UCSD-AML1 (cell line): ENCODE data around the gene LRRC28.
"Not testable (repeated sequence)": the region's sequence is repeated elsewhere in the genome, so short reads cannot be mapped to it uniquely, and the experiment has no call there.

Source experiments
- DNase-seq: peaks from one replicate; lab custom pipeline; 2025; ENCODE audit not compliant: unreplicated experiment; lab: John Stamatoyannopoulos, UW

Gene LRRC28

DNA sequence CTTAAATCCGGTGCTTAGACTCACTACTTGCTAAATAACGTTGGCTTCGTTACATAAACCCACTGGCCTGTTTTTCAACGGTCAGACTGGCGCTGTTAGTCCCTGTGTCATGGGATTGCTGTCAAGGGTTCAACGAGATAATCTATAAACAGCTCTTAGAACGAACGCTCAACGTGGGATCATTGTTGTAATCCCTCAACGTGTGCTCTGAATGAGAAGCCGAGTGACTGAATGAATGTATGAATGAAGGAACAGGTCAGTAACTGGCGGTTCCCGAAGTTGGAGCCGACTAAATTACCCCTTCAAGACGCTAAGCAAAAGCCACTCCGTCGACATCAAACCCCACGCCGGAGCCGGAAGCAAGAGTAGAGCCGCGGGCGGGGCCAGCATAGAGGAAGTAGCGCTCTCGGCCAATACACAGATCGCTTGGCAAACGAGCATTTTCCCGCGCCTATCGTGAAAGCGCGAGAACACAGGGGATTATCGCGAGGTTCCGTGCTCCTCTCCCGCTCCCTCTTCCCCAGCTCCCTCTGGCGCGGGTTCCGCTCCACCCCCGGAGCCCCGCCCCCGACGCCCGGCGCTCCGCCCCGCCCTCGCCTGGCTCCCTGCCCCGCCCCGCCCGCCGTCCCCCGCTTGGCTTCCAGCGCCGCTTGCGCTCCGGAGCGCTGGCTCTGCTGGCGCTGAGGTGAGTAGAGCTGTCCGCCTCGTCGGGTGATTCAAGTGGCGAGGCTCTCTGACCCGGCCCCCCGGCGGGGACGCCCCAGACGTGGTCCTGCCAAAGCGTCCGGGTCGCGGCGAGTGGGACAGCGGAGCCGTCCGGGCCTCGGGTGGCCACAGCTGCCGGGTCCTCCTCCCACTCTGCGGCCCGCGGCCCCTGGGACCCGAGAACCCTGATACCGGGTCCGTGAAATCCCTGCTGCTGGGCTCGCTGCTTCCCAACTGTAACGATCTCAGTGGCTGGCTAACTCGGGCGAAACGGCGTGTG is at the start of gene LRRC28:
Gene LRRC28 (plus strand): TSS at position 625 of the 985 bp plus-strand sequence. CDS start 4,477 bp downstream, outside the sequence.
- peak; percentile 93 for DNase-seq

- DNase-seq = no peak
Measured at GRCh38 chr15:99202176-99202552, 49.1 kb upstream of the LRRC28 start.

- DNase-seq = no peak
Measured at GRCh38 chr15:99207672-99208071, 43.6 kb upstream of the LRRC28 start.

GRCh38 chr15:99209326-99209725 is 42.0 kb upstream of the LRRC28 start:
- DNase-seq = no peak

GRCh38 chr15:99210334-99210733 is 40.9 kb upstream of the LRRC28 start:
- no peak for DNase-seq

- DNase-seq = no peak
Measured at GRCh38 chr15:99211926-99212325, 39.4 kb upstream of the LRRC28 start.

- DNase-seq = no peak
Measured at GRCh38 chr15:99212406-99212805, 38.9 kb upstream of the LRRC28 start.

DNA sequence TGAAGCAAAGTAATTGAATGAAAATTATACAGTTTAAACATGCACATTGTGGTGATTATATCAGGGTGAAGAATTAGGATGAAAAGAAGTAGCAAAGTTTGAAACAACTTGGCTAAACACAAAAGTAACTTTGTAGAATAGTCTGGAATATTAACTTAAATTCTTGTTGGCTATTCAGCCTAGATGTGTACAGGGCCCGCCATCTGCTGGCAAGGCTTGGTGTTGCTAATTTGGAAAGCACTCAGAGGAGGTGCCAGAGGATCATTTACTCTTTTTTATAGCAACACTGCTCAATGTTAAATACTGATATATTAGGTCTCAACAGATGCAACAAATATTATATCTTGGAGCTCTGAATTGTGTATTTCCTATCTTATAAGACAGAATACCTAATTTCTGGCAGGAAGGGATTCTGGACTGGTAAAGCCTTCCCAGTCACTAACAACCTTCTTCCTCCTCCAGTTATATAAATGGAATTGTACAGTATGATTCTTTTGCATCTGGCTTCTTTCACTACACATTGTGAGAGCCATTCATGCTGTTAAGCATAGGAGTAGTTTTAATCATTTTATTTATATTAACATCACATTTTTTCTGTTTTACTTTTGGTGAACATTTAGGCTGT is 38.0 kb upstream of the LRRC28 start:
- DNase-seq = peak; percentile 45

DNA sequence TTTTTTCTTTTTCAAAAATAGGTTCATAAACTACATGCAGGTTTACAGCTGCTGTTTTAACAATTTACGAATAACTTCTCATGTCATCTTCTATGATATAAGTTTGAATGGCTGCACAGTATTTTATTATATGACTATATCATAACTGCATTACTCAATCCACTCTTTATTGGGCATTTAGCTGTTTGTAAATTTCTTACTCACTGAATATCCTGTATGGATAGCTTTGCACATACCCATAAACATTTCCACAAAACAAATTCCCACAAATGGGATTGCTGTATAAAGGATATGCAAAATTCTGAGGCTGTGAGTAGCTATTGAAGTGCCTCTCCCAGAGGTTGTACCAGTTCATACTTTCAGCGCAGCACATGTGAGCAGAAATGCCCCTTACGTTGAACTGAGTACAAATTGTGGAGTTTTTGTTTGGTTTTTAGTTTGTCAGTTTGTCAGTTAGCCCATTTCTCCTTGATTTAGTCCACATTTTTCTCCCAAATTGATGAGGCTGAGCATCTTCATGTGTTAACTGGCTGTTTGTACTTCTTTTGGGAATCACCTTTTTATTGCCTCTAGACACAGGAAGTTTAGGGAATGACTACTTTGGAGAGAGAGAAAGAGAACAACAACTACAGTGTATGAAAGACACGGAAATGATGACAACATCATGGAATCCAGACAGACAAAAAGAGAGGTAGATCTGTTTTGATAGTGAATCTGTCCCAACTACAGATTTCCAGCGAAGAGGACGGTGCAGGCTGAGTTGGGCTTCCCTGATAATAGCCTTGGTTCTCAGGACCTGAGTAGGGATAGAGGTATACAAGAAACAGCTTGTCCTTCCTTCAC is 26.7 kb upstream of the LRRC28 start:
- DNase-seq = no peak

- DNase-seq = no peak
Measured at GRCh38 chr15:99226802-99227201, 24.5 kb upstream of the LRRC28 start.

DNA sequence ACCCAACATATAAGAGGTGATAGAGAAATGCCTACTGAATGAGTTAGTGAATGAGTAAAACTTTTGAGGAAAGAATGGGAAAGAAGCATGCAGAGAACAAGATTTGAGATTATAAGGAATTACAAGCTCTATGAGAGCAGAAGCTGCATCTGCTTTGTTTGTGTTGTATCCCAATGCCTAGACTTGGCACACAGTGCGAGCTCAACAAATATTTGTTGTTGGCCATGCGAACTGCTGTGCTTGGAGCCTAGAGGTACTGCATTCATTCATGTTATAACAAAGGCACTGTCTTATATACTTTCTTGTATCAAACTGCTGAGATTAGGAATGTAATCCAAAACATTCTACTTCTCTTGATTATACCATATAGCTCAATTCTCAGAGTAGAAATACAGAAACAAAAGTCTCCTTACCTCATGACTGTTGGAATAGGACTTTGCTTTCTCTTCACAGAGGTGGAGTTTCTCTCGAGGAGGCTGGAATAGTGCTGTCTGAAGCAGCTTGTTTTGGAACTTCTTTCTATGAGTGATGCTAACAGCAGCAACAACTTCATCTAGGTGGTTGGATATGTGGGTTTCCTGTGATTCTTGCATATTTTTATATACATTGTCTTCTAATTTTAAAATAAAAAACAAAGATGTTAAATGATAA is 23.0 kb upstream of the LRRC28 start:
- DNase-seq = no peak

GRCh38 chr15:99230867-99231266 is 20.4 kb upstream of the LRRC28 start:
- DNase-seq = no peak

- no peak for DNase-seq
Measured at GRCh38 chr15:99232740-99233139, 18.5 kb upstream of the LRRC28 start.

GRCh38 chr15:99234160-99234559 is 17.1 kb upstream of the LRRC28 start:
- not testable (repeated sequence) for DNase-seq

DNA sequence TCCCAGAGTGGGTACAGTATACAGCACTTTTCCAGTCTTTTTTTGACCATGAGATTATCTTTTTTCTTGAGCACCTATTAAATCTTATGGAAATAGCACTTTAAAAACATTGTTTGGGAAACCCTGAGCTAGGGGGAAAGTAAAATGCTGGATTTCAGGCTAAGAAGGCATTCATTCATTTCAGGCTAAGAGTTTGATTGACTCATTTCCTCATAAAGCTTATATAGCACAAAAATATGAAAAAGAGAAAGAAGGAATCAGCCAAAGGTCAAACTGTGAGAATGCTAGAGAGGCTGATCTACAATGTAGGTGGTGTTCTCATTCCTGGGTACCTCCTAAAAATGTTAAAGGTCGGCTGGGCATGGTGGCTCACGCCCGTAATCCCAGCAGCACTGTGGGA is 12.4 kb upstream of the LRRC28 start:
- no peak for DNase-seq

DNA sequence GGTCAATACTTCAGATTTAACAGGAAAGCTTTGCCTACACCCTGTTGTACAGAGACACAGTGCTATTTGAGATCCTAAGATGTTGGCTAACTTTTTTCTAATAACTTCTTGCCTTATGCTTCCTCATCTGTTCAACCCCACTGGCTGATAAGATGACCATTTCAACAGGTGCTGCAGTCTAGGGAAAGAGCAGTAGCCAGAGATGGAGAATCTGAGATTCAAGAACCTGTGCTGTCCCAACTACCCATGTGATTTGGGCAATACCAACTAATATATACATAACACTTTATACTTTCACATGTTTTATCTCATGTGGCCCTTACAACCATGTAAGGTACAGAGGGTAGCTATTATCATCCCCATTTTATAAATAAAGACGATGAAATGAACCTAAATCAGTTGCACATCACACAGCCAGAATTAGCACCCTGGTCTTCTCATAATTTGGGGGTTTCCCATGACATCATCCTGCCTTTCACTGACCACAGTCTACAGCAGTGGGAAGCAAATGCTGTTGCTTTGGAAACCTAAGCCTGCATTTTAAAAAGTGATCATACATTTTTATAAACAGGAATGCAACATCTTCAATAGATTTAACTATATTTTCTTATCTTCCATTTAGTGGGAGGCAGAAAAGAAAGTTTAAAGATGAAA is 11.6 kb upstream of the LRRC28 start:
- no peak for DNase-seq

DNA sequence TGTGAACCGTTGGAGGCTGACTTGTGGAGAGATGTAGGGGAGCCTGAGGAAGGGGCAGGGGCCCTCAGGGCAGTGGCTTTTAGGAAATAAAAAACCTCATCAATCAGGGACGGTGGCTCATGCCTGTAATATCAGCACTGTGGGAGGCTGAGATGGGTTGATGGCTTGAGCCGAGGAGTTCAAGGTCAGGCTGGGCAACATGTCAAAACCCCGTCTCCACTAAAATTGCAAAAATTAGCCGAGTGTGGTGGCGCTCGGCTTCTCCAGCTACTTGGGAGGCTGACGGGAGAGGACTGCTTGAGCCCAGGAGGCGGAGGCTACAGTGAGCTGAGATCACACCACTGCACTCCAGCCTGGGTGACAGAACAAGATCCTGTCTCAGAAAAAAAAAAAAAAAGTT is 9.5 kb upstream of the LRRC28 start:
- DNase-seq = no peak

DNA sequence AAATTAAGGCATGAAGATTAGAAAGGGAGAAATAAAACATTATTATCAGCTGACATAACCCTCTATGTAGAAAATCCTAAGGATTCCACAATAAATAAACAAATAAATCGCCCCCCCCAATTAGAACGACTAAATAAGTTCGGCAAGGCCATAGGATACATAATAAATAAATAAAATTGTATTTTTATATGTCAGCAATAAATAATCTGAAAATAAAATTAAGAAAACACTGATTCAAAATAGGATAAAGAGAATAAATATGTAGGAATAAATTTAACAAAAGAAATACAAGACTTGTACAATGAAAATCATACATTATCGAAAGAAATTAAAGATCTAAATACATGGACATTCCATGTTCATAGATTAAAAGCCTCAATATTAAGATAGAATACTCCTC is 7.0 kb upstream of the LRRC28 start:
- DNase-seq = no peak

DNA sequence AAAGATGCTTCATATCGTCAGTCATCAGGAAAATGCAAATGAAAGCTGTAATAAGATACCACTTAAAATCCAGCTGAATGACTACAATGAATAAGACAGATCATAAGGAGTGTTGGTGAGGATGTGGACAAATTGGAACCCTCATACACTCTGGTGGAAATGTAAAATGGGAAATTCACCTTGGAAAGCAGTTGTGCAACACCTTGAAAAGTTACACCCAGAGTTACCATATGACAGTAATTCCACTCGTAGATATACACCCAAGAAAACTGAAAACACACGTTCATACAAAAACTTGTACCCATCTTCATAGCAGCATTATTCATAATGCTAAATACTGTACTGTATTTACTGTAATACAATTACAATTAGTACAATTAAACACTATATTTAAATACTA is 4.2 kb upstream of the LRRC28 start:
- no peak for DNase-seq

DNA sequence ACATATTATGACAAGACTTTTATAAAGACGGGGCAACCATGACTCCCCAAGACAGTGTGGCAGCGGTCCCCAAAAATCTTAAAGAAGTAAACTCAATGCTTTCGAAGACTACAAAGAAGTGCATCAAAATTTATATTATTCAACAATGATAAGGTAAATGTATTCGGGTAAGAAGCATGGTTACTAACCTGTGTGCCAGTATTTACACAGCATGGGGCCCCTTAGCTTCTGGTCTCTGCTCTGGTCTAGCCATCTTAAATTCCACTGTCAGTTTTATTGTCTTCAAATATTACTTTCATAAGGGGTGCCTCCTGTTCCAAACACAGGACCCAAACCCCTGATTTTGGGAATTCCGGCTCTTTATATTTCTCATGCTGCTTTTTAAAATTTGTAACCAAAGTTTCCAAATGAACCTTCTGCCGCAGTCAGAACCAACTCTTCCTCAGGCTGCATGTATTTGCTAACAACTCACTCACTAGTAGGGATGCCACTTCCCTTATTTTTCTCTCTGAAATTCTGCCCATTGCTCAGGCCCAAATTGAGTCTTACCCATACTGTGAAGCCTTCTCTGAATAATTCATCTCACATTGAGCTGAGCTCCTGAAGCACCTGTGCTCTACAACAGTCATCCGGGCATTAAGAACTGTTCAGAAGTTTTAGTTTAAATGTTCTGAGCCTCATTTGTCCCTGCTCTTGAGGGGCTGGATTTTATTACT is 3.1 kb upstream of the LRRC28 start:
- no peak for DNase-seq
